ENCODE results near the gene THSD4. TPM values are rescaled to one million over a fixed set of nuclear protein-coding genes. Genes with fewer than 3 reads are reported as not detected.
A peak's percentile ranks its signal among the peaks of the same experiment; 100 is the strongest.

Gene THSD4
- total RNA-seq, 1 experiment from 2014 or later = 29.3 TPM

DNA sequence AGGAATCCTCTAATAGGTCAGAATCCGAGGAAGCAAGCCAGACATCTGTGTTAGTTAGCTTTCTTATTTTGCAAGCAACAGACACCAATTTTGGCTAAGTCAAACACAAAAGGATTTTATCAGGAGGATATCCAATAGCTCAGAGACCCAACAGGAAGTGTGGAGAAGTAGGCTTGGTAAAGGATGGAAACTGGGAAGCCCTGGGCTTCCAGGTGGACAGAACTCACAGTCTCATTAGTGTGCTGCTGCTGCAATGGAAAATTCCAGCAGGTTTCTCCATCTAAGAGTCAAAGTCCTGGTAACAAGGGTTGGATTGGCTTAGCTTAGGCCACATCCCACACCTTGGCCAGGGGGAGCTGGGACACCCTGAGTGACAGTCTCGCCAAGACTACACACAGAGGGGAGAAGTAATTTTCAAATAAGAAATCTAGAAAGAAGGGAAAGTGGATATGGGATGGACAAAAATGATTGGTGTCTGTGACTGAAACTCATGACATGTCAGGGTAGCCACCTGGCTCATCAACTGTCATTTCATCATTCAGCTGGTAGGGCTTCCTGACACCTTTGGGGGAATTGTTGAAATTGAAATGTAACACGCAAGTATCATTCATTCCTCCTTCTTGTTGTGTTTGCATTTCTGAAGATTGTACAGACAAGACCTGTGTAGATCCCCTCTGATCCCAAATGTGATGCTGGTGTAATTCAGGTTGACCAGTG lies 158.6 kb downstream of the THSD4 start:
- no peak for TF ChIP-seq EZH2 (IDR thresholded peaks at IDR 0.05; ENCODE audit: low read depth)
- no peak for TF ChIP-seq CTCF (conservative IDR thresholded peaks at IDR 0.05)
- no peaks in the 10 kb centered on the region for H3K9me2 ChIP-seq (ENCODE audit: insufficient read depth)
- H3K9me3 ChIP-seq (ENCODE audit: insufficient read depth, low read depth) = no peaks in the 10 kb centered on the region
- BruUV-seq (replicated peaks) = no TSS peak
- DNase-seq = no peak
- ChIA-PET CTCF (no interaction called here), POLR2A (ENCODE audit: unreplicated experiment) (no interaction called here)
- H3K4me3 ChIP-seq = no peak overlapping the region
- peaks cover 17% of the 10 kb centered on the region for H3K79me2 ChIP-seq (ENCODE audit: low read depth)
- no peaks in the 10 kb centered on the region for H3K27me3 ChIP-seq (ENCODE audit: insufficient read depth, low read depth)
- peaks cover 53% of the 10 kb centered on the region for H3F3A ChIP-seq (ENCODE audit: insufficient read depth, low read depth)
- no peaks in the 10 kb centered on the region for H3K36me3 ChIP-seq (ENCODE audit: low read depth)
- no peaks in the 10 kb centered on the region for H4K20me1 ChIP-seq (ENCODE audit: insufficient read depth)
- peak overlapping the region; percentile 58 for H3K4me2 ChIP-seq
- peak overlapping the region; percentile 99 for H3K27ac ChIP-seq
- intact Hi-C loops (cut with micrococcal nuclease; ENCODE audit: unreplicated experiment) = loop anchor here (10.0 kb wide), 1 partner anchor 379 kb away; the partner anchor contains the start of genes LRRC49 and THAP10
- H2AFZ ChIP-seq = no peak overlapping the region
- peaks cover 65% of the 10 kb centered on the region for H3K4me1 ChIP-seq (replicated peaks; ENCODE audit: insufficient read depth)

- no TSS peak for BruUV-seq (replicated peaks)
- no peaks in the 10 kb centered on the region for H3K27me3 ChIP-seq (ENCODE audit: insufficient read depth, low read depth)
- CTCF ChIA-PET = no interaction called here
- H2AFZ ChIP-seq = no peak overlapping the region
- no peaks in the 10 kb centered on the region for H3K9me3 ChIP-seq (ENCODE audit: insufficient read depth, low read depth)
- peak overlapping the region; percentile 99 for H3K27ac ChIP-seq
- POLR2A ChIA-PET (ENCODE audit: unreplicated experiment) = interaction anchor here (0.5 kb wide), 1 partner anchor 178 kb away, joined by 3 read pairs; no protein-coding TSS in a partner anchor
- no peak for DNase-seq
- peak overlapping the region; percentile 58 for H3K4me2 ChIP-seq
- H3K36me3 ChIP-seq (ENCODE audit: low read depth) = no peaks in the 10 kb centered on the region
- H4K20me1 ChIP-seq (ENCODE audit: insufficient read depth) = no peaks in the 10 kb centered on the region
- H3K4me3 ChIP-seq = no peak overlapping the region
- peaks cover 70% of the 10 kb centered on the region for H3K4me1 ChIP-seq (replicated peaks; ENCODE audit: insufficient read depth)
- TF ChIP-seq EZH2 (IDR thresholded peaks at IDR 0.05; ENCODE audit: low read depth) = no peak
- TF ChIP-seq CTCF (conservative IDR thresholded peaks at IDR 0.05) = no peak
- H3K79me2 ChIP-seq (ENCODE audit: low read depth) = peaks cover 17% of the 10 kb centered on the region
- intact Hi-C loops (cut with micrococcal nuclease; ENCODE audit: unreplicated experiment) = loop anchor here (10.0 kb wide), 1 partner anchor 380 kb away; the partner anchor contains the start of genes LRRC49 and THAP10
- no peaks in the 10 kb centered on the region for H3K9me2 ChIP-seq (ENCODE audit: insufficient read depth)
- H3F3A ChIP-seq (ENCODE audit: insufficient read depth, low read depth) = peaks cover 58% of the 10 kb centered on the region
Measured at GRCh38 chr15:71274448-71274798, 159.2 kb downstream of the THSD4 start.

GRCh38 chr15:71275098-71275497 lies 159.8 kb downstream of the THSD4 start:
- Histone ChIP-seq H3F3A (ENCODE audit: insufficient read depth, low read depth) (peaks cover 65% of the 10 kb centered on the region), H2AFZ (no peak overlapping the region), H3K9me3 (ENCODE audit: insufficient read depth, low read depth) (no peaks in the 10 kb centered on the region), H3K79me2 (ENCODE audit: low read depth) (peaks cover 17% of the 10 kb centered on the region), H3K4me3 (no peak overlapping the region; the same call in 1 of the 2 replicates), H3K4me2 (peak overlapping the region; percentile 58), H3K27ac (peak overlapping the region; percentile 99), H4K20me1 (ENCODE audit: insufficient read depth) (no peaks in the 10 kb centered on the region), H3K4me1 (replicated peaks; ENCODE audit: insufficient read depth) (peaks cover 77% of the 10 kb centered on the region), H3K27me3 (ENCODE audit: insufficient read depth, low read depth) (no peaks in the 10 kb centered on the region), H3K9me2 (ENCODE audit: insufficient read depth) (no peaks in the 10 kb centered on the region), H3K36me3 (ENCODE audit: low read depth) (no peaks in the 10 kb centered on the region)
- TF ChIP-seq CTCF (conservative IDR thresholded peaks at IDR 0.05) (no peak), EZH2 (IDR thresholded peaks at IDR 0.05; ENCODE audit: low read depth) (no peak)
- BruUV-seq (replicated peaks) = no TSS peak
- intact Hi-C loops (cut with micrococcal nuclease; ENCODE audit: unreplicated experiment) = loop anchor here (5.0 to 10.0 kb wide), 2 partner anchors 62 to 380 kb away; partner anchors contain the start of genes LRRC49 and THAP10
- DNase-seq = peak; percentile 48 to 89
- ChIA-PET CTCF (no interaction called here), POLR2A (ENCODE audit: unreplicated experiment) (interaction anchor here (0.5 kb wide), 1 partner anchor 178 kb away, joined by 3 read pairs; no protein-coding TSS in a partner anchor)
